AG04449 (cell line): ENCODE measurements around the gene SLC24A3.

Experiments
- CTCF ChIA-PET: fragments of 350-600 bp; formaldehyde crosslinking; extraction: SDS; loops from one replicate; lab custom pipeline; 2021; ENCODE audit warnings: antibody characterized with exemption; lab: Yijun Ruan, JAX
- POLR2A ChIA-PET: fragments of 400-600, 350-600 bp; formaldehyde crosslinking; extraction: SDS; loops from one replicate; lab custom pipeline; 2020; ENCODE audit warnings: antibody characterized with exemption, inconsistent platforms; lab: Yijun Ruan, JAX
- DNase-seq: peaks from one replicate; pipeline ENCODE4 v3.0.0-alpha.2; 2010; ENCODE audit warnings: low read depth, low spot score
- H3K4me3 ChIP-seq: 2 replicates; pipeline ENCODE4 v1.5.1; 2011; ENCODE audit warnings: low read depth, mild to moderate bottlenecking, control low read depth, low read length
- CTCF ChIP-seq: IDR thresholded peaks from one replicate; pipeline ENCODE4 v1.5.1; 2011; ENCODE audit warnings: mild to moderate bottlenecking, moderate library complexity, low read length, control low read depth, inconsistent platforms; ENCODE audit not compliant: insufficient read depth; ENCODE audit errors: missing control alignments

SLC24A3 gene

GRCh38 chr20:19741924-19742323, 529.5 kb downstream of the SLC24A3 start:
- no peak overlapping the region for H3K4me3 ChIP-seq
- no peak for DNase-seq
- POLR2A ChIA-PET: no interaction called here
- no peak for TF ChIP-seq CTCF
- CTCF ChIA-PET: no interaction called here

- no peak for TF ChIP-seq CTCF
- POLR2A ChIA-PET: interaction anchor here (0.7 kb wide), 1 partner anchor 250 kb away, joined by 3 read pairs; no protein-coding TSS in a partner anchor
- DNase-seq: no peak
Measured at GRCh38 chr20:19742974-19743639, 530.7 kb downstream of the SLC24A3 start.

GRCh38 chr20:19743640-19743995, 531.2 kb downstream of the SLC24A3 start:
- no peak for TF ChIP-seq CTCF
- DNase-seq: no peak
- ChIA-PET POLR2A (no interaction called here), CTCF (no interaction called here)
- no peak overlapping the region for H3K4me3 ChIP-seq

More at GRCh38 chr20:19742974-19743639, 530.7 kb downstream of the SLC24A3 start:
- no peak overlapping the region for H3K4me3 ChIP-seq
- CTCF ChIA-PET: no interaction called here

- H3K4me3 ChIP-seq: no peak overlapping the region
- ChIA-PET CTCF (no interaction called here), POLR2A (no interaction called here)
- no peak for DNase-seq
- no peak for TF ChIP-seq CTCF
Measured at GRCh38 chr20:19745106-19745505, 532.7 kb downstream of the SLC24A3 start.

- TF ChIP-seq CTCF: no peak
- CTCF ChIA-PET: no interaction called here
Measured at GRCh38 chr20:19745584-19745983, 533.1 kb downstream of the SLC24A3 start.

GRCh38 chr20:19746396-19746795, 534.0 kb downstream of the SLC24A3 start:
- no peak for DNase-seq
- ChIA-PET CTCF (no interaction called here), POLR2A (no interaction called here)
- no peak for TF ChIP-seq CTCF
- H3K4me3 ChIP-seq: no peak overlapping the region

More at GRCh38 chr20:19745584-19745983, 533.1 kb downstream of the SLC24A3 start:
- POLR2A ChIA-PET: no interaction called here
- no peak overlapping the region for H3K4me3 ChIP-seq
- no peak for DNase-seq
